Mesothelial cell of epicardium (in vitro differentiated cells): Measurements from ENCODE around the gene ITIH5. TPM values are rescaled to one million over a fixed set of nuclear protein-coding genes. Genes with fewer than 3 reads are reported as not detected.
"Not testable (repeated sequence)": the region's sequence is repeated elsewhere in the genome, so short reads cannot be mapped to it uniquely, and the experiment has no call there.

Experiments used
- DNase-seq, 2 experiments: peaks; one replicate each; pipeline ENCODE4 v3.0.0; 2021; ENCODE audit warnings: low spot score in 2 of 2; ENCODE audit not compliant: unreplicated experiment in 2 of 2
- H3K27ac Mint-ChIP-seq: 2 replicates; pipeline ENCODE4 v1.8.0; 2021; ENCODE audit warnings: mixed read lengths
- H3K27me3 Mint-ChIP-seq: 2 replicates; pipeline ENCODE4 v1.8.0; 2021; ENCODE audit warnings: low read depth, mixed read lengths
- H3K36me3 Mint-ChIP-seq: 2 replicates; pipeline ENCODE4 v1.8.0; 2021; ENCODE audit warnings: mixed read lengths
- H3K4me1 Mint-ChIP-seq: 2 replicates; pipeline ENCODE4 v1.8.0; 2021; ENCODE audit warnings: mixed read lengths
- H3K4me3 Mint-ChIP-seq: 2 replicates; pipeline ENCODE4 v1.8.0; 2021; ENCODE audit warnings: mild to moderate bottlenecking, moderate library complexity, mixed read lengths
- H3K9me3 Mint-ChIP-seq: 2 replicates; pipeline ENCODE4 v1.8.0; 2021; ENCODE audit warnings: mixed read lengths
- total RNA-seq: library from RNA; stranded (reverse); gene quantifications from 3 replicates; pipeline ENCODE4 v1.2.1, GENCODE V29; 2021
- TF ChIP-seq, protein P1 (sequence below): fragments of 200-600 bp; sonication (generic); IDR thresholded peaks from one replicate; pipeline ENCODE4 v1.5.0; 2021; ENCODE audit warnings: antibody characterized with exemption; ENCODE audit not compliant: unreplicated experiment

The ITIH5 gene
- total RNA-seq, 1 donor from 2014 or later: 21.0 TPM

- Mint-ChIP-seq H3K36me3 (peaks cover 4% of the 10 kb centered on the region), H3K9me3 (peaks cover 17% of the 10 kb centered on the region), H3K27me3 (peaks cover 10% of the 10 kb centered on the region), H3K27ac (no peak overlapping the region), H3K4me3 (no peak overlapping the region), H3K4me1 (no peaks in the 10 kb centered on the region)
- no peak for DNase-seq
- TF ChIP-seq, protein P1, sequence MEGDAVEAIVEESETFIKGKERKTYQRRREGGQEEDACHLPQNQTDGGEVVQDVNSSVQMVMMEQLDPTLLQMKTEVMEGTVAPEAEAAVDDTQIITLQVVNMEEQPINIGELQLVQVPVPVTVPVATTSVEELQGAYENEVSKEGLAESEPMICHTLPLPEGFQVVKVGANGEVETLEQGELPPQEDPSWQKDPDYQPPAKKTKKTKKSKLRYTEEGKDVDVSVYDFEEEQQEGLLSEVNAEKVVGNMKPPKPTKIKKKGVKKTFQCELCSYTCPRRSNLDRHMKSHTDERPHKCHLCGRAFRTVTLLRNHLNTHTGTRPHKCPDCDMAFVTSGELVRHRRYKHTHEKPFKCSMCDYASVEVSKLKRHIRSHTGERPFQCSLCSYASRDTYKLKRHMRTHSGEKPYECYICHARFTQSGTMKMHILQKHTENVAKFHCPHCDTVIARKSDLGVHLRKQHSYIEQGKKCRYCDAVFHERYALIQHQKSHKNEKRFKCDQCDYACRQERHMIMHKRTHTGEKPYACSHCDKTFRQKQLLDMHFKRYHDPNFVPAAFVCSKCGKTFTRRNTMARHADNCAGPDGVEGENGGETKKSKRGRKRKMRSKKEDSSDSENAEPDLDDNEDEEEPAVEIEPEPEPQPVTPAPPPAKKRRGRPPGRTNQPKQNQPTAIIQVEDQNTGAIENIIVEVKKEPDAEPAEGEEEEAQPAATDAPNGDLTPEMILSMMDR: no peak
These were observed 30.7 kb upstream of the ITIH5 start for GRCh38 chr10:7697426-7697825.

- DNase-seq: no peak
- peaks cover 24% of the 10 kb centered on the region for H3K9me3 Mint-ChIP-seq
- H3K4me3 Mint-ChIP-seq: no peak overlapping the region
- H3K36me3 Mint-ChIP-seq: peaks cover 4% of the 10 kb centered on the region
- TF ChIP-seq, protein P1: no peak
- no peaks in the 10 kb centered on the region for H3K4me1 Mint-ChIP-seq
- no peak overlapping the region for H3K27ac Mint-ChIP-seq
- H3K27me3 Mint-ChIP-seq: peaks cover 7% of the 10 kb centered on the region
These were observed 29.8 kb upstream of the ITIH5 start for GRCh38 chr10:7696545-7696944.

GRCh38 chr10:7693194-7693593 is 26.4 kb upstream of the ITIH5 start:
- not testable (repeated sequence) for DNase-seq, H3K4me1 Mint-ChIP-seq

GRCh38 chr10:7692368-7692767 is 25.6 kb upstream of the ITIH5 start:
- not testable (repeated sequence) for H3K27ac Mint-ChIP-seq, H3K4me3 Mint-ChIP-seq, DNase-seq, H3K4me1 Mint-ChIP-seq, H3K27me3 Mint-ChIP-seq, H3K36me3 Mint-ChIP-seq
- peaks cover 43% of the 10 kb centered on the region for H3K9me3 Mint-ChIP-seq

More at GRCh38 chr10:7693194-7693593, 26.4 kb upstream of the ITIH5 start:
- not testable (repeated sequence) for H3K27ac Mint-ChIP-seq, H3K4me3 Mint-ChIP-seq, H3K27me3 Mint-ChIP-seq, H3K36me3 Mint-ChIP-seq
- peaks cover 43% of the 10 kb centered on the region for H3K9me3 Mint-ChIP-seq

DNA sequence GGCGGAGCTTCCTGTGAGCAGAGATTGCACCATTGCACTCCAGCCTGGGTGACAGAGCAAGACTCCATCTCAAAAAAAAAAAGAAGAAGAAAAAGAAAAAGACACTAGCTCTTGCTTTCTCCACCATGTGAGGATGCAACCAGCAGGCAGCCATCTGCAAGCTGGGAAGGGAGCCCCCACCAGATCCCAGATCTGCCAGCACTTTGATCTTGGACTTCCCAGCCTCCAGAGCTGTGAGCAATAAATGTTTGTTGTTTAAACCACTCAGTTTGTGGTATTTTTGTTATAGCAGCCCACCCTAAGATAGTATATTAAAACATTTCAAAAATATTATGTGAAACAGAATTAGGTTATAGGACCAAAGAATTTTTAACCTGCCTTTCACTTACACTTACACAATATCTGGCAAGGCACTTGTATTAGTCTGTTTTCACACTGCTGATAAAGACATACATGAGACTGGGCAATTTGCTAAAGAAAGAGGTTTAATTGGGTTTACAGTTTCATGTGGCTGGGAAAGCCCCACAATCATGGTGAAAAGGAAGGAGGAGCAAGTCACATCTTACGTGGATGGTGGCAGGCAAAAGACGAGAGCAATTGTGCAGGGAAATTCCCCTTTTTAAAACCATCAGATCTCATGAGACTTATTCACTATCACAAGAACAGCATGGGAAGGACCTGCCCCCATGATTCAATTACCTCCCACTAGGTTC is 24.3 kb upstream of the ITIH5 start:
- H3K27ac Mint-ChIP-seq, H3K4me1 Mint-ChIP-seq, H3K27me3 Mint-ChIP-seq, H3K36me3 Mint-ChIP-seq, DNase-seq, H3K4me3 Mint-ChIP-seq: not testable (repeated sequence)
- peaks cover 43% of the 10 kb centered on the region for H3K9me3 Mint-ChIP-seq

- Mint-ChIP-seq H3K36me3 (peaks cover 4% of the 10 kb centered on the region), H3K27ac (no peak overlapping the region), H3K4me3 (no peak overlapping the region), H3K9me3 (peaks cover 43% of the 10 kb centered on the region), H3K4me1 (peaks cover 3% of the 10 kb centered on the region), H3K27me3 (peaks cover 6% of the 10 kb centered on the region)
- TF ChIP-seq, protein P1: no peak
- DNase-seq: no peak
These were observed 22.8 kb upstream of the ITIH5 start for GRCh38 chr10:7689591-7689990.

DNA sequence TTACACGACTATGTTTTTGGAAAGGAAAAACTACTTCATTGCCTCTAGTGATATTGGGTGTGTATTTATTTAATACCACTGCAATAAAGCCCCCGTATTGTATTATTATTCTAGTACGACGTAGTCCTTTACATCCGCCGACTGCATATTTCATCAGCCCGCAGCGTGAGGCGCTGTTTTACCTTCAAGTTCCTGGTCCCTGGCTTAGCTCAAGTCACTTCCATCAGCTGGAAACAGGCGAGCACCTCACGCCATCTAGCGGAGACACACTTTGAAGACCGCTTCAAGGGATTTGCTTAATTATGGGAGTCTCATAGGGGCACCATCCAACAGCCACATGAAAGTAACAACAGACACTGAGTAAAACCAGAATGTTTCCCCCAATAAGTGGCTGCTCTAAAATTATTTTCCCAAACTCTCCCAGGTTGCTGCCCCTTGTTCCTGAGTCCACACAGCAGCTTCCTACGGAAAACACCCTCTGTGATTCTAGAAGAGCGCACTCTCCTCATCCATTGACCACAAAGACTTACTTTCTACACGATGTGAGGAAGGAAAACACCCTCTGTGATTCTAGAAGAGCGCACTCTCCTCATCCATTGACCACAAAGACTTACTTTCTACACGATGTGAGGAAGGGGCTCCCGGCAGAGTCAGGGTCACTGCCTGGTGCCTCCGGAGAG is 20.6 kb upstream of the ITIH5 start:
- Mint-ChIP-seq H3K9me3 (peaks cover 37% of the 10 kb centered on the region), H3K36me3 (no peaks in the 10 kb centered on the region), H3K4me1 (peaks cover 3% of the 10 kb centered on the region), H3K27me3 (peaks cover 15% of the 10 kb centered on the region), H3K27ac (no peak overlapping the region), H3K4me3 (no peak overlapping the region)
- peak; percentile 63 to 79 for DNase-seq
- TF ChIP-seq, protein P1: peak; percentile 63
